Endodermal cell (in vitro differentiated cells): ENCODE results near the gene PAX5. TPM values are rescaled to one million over a fixed set of nuclear protein-coding genes. Genes with fewer than 3 reads are reported as not detected.

Source experiments
- DNase-seq: peaks from one replicate; pipeline ENCODE4 v3.0.0-alpha.2; 2017
- H3K27ac ChIP-seq: 2 replicates; pipeline ENCODE4 v1.5.1; 2013; ENCODE audit warnings: mild to moderate bottlenecking, low read depth, low read length, moderate library complexity
- H3K27me3 ChIP-seq: 2 replicates; pipeline ENCODE4 v1.6.1; 2013; ENCODE audit warnings: mild to moderate bottlenecking, low read length, moderate library complexity; ENCODE audit not compliant: insufficient read depth, control insufficient read depth, poor library complexity, severe bottlenecking
- H3K36me3 ChIP-seq: 2 replicates; pipeline ENCODE4 v1.7.0; 2013; ENCODE audit warnings: mild to moderate bottlenecking, low read length, moderate library complexity; ENCODE audit not compliant: control insufficient read depth, insufficient read depth
- H3K4me1 ChIP-seq: one replicate; pipeline ENCODE4 v1.7.0; 2013; ENCODE audit warnings: low read length; ENCODE audit not compliant: control insufficient read depth, insufficient read depth
- H3K4me3 ChIP-seq: 2 replicates; pipeline ENCODE4 v1.5.1; 2013; ENCODE audit warnings: mild to moderate bottlenecking, low read length, moderate library complexity
- H3K9ac ChIP-seq: 2 replicates; pipeline ENCODE4 v1.6.1; 2013; ENCODE audit warnings: mild to moderate bottlenecking, low read length, moderate library complexity; ENCODE audit not compliant: poor library complexity, severe bottlenecking; ENCODE audit errors: extremely low read depth
- H3K9me3 ChIP-seq: 2 replicates; pipeline ENCODE4 v1.6.1; 2013; ENCODE audit warnings: mild to moderate bottlenecking, low read length, moderate library complexity; ENCODE audit not compliant: control insufficient read depth
- H3K27ac Mint-ChIP-seq: 2 replicates; pipeline ENCODE4 v1.8.0; 2020; ENCODE audit warnings: mixed read lengths
- H3K27me3 Mint-ChIP-seq: 2 replicates; pipeline ENCODE4 v1.8.0; 2021; ENCODE audit warnings: mild to moderate bottlenecking, mixed read lengths; ENCODE audit not compliant: insufficient read depth
- H3K36me3 Mint-ChIP-seq: 2 replicates; pipeline ENCODE4 v1.8.0; 2020; ENCODE audit warnings: low read depth, mixed read lengths
- H3K4me1 Mint-ChIP-seq: 2 replicates; pipeline ENCODE4 v1.8.0; 2020; ENCODE audit warnings: mixed read lengths
- H3K4me3 Mint-ChIP-seq: 2 replicates; pipeline ENCODE4 v1.8.0; 2020; ENCODE audit warnings: mild to moderate bottlenecking, moderate library complexity, mixed read lengths
- H3K9me3 Mint-ChIP-seq: 2 replicates; pipeline ENCODE4 v1.8.0; 2020; ENCODE audit warnings: mild to moderate bottlenecking, mixed read lengths
- CTCF ChIP-seq: fragments of 200-600 bp; sonication (generic); conservative IDR thresholded peaks from 2 replicates; pipeline ENCODE4 v1.5.0; 2021; ENCODE audit warnings: antibody characterized with exemption, mild to moderate bottlenecking
- WGBS, 2 experiments: methylation state at CpG; one replicate each; pipeline versions ENCODE4 v1.1.5 to v1.1.7; 2013; ENCODE audit warnings: missing lambda C conversion rate in 2 of 2, mixed read lengths in 1 of 2; ENCODE audit not compliant: insufficient coverage in 1 of 2, insufficient read length in 1 of 2; 5-methylcytosine and 5-hydroxymethylcytosine counted together
- total RNA-seq, 2 donors: library from RNA; stranded (reverse); fragmentation: NEBNext Ultra II Directional in 1 of 2; extraction: Animal tissue kit (Norgen Biotek cat#: 25700) in 1 of 2; gene quantifications; 2 replicates in 1 of 2; 3 replicates in 1 of 2; pipeline ENCODE4 v1.2.1, GENCODE V29; 2021

Gene PAX5
- total RNA-seq, 2 donors from 2014 or later = 0.15 TPM; not detected in 1

GRCh38 chr9:36930941-36931340, 103.1 kb downstream of the PAX5 start:
- no peak overlapping the region for H3K27ac ChIP-seq
- Mint-ChIP-seq H3K27me3 (peaks cover 17% of the 10 kb centered on the region), H3K4me3 (no peak overlapping the region), H3K9me3 (peaks cover 2% of the 10 kb centered on the region), H3K4me1 (peaks cover 4% of the 10 kb centered on the region), H3K27ac (no peak overlapping the region), H3K36me3 (no peaks in the 10 kb centered on the region)
- no peak overlapping the region for H3K9ac ChIP-seq
- no peak overlapping the region for H3K4me3 ChIP-seq
- no peak for TF ChIP-seq CTCF
- DNase-seq = no peak
- 98 to 100% methylated on average over 2 to 4 of the region's 4 CpGs for WGBS, 2 experiments
- H3K9me3 ChIP-seq = no peaks in the 10 kb centered on the region
- H3K27me3 ChIP-seq = no peaks in the 10 kb centered on the region
- H3K4me1 ChIP-seq = peaks cover 4% of the 10 kb centered on the region
- no peaks in the 10 kb centered on the region for H3K36me3 ChIP-seq

GRCh38 chr9:36929350-36929675, 104.8 kb downstream of the PAX5 start:
- Histone ChIP-seq H3K9me3 (no peaks in the 10 kb centered on the region), H3K27me3 (no peaks in the 10 kb centered on the region), H3K4me3 (no peak overlapping the region), H3K36me3 (no peaks in the 10 kb centered on the region), H3K9ac (no peak overlapping the region), H3K27ac (no peak overlapping the region), H3K4me1 (peaks cover 4% of the 10 kb centered on the region)
- no peak overlapping the region for H3K4me3 Mint-ChIP-seq
- 95 to 97% methylated on average over 5 of the region's 5 CpGs for WGBS, 2 experiments
- H3K36me3 Mint-ChIP-seq = no peaks in the 10 kb centered on the region
- peaks cover 15% of the 10 kb centered on the region for H3K27me3 Mint-ChIP-seq
- H3K4me1 Mint-ChIP-seq = peaks cover 4% of the 10 kb centered on the region
- no peak for TF ChIP-seq CTCF
- H3K27ac Mint-ChIP-seq = no peak overlapping the region
- DNase-seq = no peak
- peaks cover 2% of the 10 kb centered on the region for H3K9me3 Mint-ChIP-seq

GRCh38 chr9:36928670-36929349, 105.3 kb downstream of the PAX5 start:
- H3K27me3 ChIP-seq = no peaks in the 10 kb centered on the region
- TF ChIP-seq CTCF = no peak
- peaks cover 4% of the 10 kb centered on the region for H3K4me1 ChIP-seq
- H3K27me3 Mint-ChIP-seq = peaks cover 15% of the 10 kb centered on the region
- H3K36me3 Mint-ChIP-seq = no peaks in the 10 kb centered on the region
- no peak for DNase-seq
- H3K27ac ChIP-seq = no peak overlapping the region
- no peak overlapping the region for H3K4me3 Mint-ChIP-seq
- WGBS, 2 experiments = 54 to 66% methylated on average over 2 to 3 of the region's 3 CpGs
- H3K27ac Mint-ChIP-seq = no peak overlapping the region
- H3K36me3 ChIP-seq = no peaks in the 10 kb centered on the region
- H3K4me3 ChIP-seq = no peak overlapping the region
- H3K9me3 ChIP-seq = no peaks in the 10 kb centered on the region
- peaks cover 7% of the 10 kb centered on the region for H3K4me1 Mint-ChIP-seq
- H3K9ac ChIP-seq = no peak overlapping the region
- H3K9me3 Mint-ChIP-seq = peaks cover 2% of the 10 kb centered on the region
